GM19372 (cell line): Measurements from ENCODE around the gene UNK.

ENCODE experiments used
- ATAC-seq: cut with Tn5 transposase; IDR thresholded peaks from one replicate; pipeline ENCODE4 v1.9.1; 2021; ENCODE audit warnings: mild to moderate bottlenecking, low read depth, moderate library complexity; ENCODE audit not compliant: unreplicated experiment

Gene UNK

DNA sequence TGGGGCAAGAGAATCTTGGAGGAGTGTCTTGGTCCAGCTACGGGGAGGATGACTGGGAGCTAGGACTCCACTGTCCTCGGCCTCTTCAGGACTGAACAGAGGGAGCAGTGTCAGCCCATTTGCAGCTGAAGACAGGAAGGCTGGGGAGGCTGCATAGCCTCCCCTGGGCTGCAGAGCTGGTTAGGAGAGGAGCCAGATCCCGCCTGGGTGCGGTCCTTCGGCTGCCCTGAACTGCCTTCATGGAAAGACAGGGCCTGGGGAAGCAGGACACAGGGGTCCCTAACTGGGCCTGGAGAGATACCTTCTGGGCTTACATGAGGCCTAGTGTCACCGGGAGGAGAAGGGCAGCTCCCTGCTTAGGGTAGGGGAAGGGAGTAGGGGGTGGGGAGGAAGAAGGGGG lies 33.0 kb downstream of the UNK start:
- no peak for ATAC-seq

DNA sequence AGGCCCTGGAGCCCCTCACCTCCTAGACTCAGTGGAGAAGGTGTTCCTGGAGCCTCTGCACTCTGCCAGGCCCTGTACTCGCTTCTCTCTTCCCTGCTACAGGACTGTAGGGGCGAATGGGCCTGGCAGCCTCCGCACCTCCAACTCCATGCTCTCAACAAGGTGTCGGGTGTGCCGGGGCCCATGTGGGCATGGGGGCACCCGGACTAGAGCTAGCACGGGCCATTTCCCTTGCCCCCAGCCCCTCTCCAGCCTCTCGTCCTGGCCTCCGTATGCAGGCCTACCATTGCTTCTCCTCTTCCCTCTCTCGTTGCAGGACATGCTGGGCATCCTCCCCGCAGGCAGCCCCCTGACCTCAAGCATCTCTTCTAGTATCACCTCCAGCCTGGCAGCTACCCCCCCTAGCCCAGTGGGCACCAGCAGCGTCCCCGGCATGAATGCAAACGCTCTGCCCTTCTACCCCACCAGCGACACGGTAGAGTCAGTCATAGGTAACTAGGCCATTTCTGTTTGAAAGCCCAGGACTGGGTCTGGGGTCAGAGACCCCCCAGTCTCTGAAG lies 33.8 kb downstream of the UNK start:
- no peak for ATAC-seq

DNA sequence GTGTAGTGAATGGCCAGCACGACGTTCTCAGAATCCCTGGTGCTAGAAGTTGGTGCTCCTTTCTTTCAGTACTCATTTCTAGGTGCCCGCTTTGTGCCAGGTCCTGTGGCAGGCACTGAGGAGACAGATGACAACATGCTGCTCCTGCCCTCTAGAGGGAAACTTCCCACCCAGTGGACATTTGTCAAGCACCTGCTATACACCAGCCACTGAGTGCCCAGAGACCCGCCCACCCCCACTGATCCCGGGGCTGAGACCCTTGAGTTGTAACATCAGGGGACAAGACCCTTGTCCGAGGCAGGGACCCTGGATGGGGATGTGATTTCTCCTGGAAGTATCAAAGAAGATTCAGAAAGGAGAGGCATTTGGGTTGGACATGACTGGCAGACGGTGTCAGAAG lies 34.5 kb downstream of the UNK start:
- no peak for ATAC-seq

DNA sequence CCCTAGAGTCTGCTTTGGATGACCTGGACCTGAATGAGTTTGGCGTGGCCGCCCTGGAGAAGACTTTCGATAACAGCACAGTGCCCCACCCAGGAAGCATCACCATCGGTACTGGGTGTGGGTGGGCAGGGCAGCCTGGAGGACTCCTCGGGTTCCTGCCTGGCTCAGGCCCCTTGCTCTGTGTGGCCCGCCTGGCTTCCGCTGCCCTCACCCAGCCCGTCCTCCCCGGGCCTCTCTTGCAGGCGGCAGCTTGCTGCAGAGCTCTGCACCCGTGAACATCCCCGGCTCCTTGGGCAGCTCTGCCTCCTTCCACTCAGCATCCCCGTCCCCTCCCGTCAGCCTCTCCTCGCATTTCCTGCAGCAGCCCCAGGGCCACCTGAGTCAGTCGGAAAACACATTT lies 35.1 kb downstream of the UNK start:
- ATAC-seq, result no peak

DNA sequence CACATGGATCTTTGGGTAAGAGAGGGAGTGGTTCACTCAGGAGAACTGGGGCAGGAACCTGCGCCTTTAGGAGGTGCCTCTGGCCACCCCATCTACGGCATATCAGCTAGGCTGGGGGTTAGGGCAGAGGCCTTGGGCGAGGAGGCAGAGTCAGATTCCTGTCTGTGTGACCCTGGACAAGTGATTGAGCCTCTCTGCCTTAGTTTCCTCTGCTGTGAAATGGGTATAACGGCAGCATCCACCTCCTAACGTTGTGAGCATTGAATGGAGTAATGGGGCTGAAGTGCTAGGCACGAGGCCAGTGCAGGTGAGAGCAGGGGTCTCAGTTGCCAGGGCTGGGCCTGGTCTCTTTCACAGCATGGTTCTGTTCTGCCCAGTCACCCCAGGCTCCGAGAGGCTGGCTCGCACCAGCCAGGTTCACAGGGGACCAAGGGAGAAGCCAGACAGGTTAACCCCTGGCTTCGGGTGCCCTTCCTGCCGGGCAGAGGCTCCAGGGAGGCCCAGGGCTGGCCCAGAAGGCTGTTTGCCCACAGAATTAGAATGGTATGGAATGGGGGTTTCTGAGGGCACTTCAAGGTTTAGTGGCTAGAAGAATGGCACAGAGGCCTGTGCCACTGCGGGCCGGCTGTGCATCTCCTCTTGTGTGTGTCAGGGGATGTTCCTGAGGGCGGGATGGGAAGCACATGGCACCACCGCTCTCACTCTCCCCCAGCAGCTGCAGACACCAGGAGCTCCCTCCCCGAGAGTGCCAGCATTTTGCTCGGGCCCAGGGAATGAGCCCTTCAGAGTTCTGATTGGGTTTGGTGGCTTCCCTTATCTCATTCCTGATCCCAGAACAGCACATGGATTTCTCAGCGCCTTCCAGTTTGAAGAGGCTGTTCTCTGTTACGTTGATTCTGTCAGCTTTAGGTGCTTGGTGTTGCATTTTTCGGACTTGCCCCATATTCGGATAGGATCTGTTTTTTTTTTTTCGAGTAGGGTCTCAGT lies 35.8 kb downstream of the UNK start:
- no peak for ATAC-seq

DNA sequence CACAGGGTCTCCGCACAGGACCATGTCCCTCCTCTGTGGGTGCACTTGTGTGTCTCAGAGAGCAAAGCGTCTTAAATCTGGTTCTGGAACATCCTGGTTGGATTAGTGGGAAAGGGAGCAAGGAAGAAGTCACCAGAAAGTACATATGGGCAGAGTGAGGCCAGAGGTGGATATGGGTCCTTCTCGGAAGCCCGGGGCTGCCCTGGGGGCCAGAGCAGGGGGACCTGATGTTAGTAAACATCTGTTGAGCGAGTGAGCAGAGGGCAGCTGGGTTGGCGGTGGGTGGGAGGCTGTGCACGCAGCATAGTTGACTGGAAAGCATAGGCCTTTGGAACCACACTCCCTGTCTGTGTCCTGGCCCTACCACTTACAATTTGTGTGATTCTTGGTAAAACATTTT lies 36.9 kb downstream of the UNK start:
- ATAC-seq, result no peak

DNA sequence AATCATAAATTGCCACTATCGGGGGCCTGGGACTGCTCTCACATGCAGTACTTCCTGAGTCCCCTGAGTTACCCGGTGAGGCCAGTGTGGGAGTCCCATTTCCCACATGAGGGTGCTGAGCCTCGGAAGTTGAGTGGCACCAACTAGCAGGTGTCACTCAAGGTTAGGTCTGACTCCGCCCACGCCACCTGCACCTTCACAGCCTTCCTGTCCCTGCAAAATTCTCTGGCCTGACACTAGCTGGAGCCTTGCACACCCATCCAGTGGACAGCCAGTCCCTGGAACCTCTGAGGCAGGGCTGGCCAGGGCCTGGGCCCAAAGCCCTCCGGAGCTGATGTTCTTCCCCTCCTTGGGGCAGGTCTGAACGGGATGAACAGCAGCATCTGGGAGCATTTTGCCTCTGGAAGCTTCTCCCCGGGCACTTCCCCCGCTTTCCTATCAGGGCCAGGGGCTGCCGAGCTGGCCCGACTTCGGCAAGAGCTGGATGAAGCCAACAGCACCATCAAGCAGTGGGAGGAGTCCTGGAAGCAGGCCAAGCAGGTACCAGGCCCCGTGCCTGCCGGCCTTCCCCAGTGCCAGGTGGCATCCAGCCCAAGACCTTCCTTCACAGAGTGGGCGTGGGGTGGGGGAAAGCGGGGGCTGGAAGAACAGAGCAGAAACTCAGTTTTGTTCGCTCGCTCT lies 37.7 kb downstream of the UNK start:
- ATAC-seq, result no peak

DNA sequence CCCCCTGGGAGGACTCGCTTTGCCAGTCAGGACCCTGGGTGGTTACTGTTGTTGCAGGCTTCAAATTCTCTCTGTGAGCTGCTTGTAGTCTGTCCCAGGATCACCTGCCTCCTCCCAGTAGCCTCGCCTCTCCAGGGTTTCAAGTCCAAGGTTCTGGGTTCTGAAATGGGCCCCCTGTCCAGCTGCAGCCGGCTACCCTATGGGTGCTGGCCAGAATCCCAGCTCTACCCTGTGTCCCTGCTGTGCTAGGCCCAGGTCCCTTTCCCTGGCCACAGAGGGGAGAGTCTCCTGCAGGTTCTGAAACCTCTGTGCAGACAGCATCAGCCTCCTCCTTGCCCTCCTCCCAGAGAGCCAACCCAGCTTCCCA lies 38.2 kb downstream of the UNK start:
- ATAC-seq, result no peak

DNA sequence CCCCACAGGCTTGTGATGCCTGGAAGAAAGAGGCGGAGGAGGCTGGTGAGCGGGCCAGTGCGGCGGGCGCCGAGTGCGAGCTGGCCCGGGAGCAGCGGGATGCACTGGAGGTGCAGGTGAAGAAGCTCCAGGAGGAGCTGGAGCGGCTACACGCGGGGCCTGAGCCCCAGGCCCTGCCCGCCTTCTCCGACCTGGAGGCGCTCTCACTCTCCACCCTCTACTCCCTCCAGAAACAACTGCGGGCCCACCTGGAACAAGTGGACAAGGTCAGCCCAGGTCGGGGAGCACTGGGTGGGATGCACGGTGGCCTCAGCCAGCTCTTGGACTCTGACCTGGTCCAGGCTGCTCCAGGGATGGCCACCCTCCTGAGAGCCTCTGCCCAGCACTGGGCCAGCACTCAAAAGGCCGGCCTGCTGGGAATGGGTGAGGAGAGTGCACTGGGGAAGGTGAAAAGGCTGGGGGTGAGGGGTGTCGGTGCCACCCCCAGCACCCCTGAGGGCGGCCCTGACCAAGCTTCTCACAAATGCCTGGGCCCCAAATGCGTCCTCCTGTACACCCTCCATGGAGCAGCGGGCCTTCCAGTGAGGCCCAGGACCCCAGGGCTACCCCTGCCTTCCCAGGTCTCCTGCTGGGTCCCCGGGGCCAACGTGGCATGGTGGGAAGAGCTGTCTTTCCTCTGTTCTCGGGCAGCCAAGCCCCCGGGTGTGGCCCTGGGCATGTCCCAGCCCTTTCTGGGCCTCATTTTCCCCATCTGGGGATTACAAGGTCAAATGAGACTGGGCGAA lies 38.8 kb downstream of the UNK start:
- ATAC-seq, result no peak

DNA sequence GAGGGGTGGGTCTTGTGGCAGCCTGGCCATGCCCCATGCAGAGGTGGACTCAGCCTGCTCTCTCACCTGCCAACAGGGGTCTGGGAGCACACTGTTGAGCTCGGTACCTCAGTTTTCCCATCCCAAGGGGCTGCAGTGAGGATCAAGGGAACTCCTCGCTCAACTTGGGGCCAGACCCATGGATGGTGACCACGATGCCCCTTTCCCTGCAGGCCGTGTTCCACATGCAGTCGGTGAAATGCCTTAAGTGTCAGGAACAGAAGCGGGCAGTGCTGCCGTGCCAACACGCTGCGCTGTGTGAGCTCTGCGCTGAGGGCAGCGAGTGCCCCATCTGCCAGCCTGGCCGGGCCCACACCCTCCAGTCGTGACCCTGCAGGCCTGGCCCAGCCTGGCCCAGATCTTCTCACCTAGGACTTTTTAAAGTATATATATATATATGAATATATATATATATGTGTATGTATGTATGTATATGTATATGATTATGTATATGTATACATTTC lies 39.5 kb downstream of the UNK start:
- ATAC-seq, result no peak

DNA sequence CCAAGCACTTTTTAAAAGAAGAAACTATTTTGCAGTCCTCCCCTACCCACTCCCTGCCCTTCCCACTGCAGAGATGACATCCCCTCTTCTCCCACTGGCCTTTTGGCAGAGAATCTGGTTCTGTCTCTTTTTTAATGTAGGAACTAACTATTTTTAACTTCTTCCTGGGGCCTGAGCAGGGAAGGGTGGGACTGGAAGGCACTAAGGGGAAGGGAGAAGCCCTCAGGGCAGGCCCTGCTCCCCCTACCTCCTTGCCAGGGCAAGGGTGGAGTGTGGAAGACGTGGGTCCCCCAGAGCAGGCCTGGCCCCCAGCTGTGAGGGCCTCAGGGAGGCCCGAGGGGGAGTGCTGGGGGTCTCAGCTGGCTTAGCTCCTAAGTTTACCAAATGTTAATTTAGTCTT lies 40.1 kb downstream of the UNK start:
- ATAC-seq, result no peak

DNA sequence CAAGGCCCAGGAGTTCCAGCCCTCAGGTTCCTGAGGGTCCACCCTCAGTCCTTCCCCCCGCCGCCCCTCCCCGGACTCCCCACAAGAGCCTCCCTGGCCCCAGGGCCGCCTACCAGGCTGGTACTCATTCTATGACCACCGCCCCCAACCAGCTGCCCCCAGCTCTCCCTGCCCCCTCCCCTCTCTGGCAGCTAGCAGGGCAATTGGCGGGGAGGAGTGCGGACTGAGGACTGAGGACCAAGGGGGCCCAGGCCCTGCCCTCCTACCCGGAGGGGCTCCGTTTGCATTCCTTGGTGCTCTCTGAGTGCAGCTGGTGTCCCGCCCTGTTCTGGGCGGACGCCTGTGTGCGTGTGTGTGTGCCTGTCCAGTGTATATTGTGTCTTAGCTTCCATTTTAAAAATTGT lies 40.5 kb downstream of the UNK start:
- ATAC-seq, result no peak

DNA sequence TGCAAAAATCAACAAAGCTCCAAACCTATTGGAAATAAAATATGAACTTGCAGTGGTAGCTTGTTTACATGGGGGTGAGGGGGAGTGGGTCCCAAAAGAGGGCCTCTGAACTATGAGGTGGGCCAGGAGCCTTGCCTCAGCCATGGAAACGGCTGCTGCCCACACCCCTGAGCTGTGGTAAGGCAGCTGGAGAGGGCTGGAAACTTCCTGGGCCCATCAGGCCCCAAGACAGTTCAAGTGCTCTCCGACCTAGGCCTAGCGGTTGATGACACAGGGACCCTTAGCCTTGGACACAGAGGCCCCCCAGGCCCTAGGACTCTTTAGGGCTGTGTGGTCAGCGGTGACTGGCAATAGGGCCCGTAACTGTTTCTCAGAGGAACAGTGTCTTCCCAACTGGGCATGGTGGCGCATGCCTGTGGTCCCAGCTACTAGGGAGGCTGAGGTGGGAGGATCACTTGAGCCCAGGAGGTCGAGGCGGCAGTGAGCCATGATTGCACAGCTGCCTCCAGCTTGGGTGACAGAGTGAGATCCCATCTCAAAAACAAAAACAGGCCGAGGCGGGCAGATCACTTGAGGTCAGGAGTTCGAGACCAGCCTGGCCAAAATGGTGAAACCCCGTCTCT lies 41.3 kb downstream of the UNK start:
- no peak for ATAC-seq

DNA sequence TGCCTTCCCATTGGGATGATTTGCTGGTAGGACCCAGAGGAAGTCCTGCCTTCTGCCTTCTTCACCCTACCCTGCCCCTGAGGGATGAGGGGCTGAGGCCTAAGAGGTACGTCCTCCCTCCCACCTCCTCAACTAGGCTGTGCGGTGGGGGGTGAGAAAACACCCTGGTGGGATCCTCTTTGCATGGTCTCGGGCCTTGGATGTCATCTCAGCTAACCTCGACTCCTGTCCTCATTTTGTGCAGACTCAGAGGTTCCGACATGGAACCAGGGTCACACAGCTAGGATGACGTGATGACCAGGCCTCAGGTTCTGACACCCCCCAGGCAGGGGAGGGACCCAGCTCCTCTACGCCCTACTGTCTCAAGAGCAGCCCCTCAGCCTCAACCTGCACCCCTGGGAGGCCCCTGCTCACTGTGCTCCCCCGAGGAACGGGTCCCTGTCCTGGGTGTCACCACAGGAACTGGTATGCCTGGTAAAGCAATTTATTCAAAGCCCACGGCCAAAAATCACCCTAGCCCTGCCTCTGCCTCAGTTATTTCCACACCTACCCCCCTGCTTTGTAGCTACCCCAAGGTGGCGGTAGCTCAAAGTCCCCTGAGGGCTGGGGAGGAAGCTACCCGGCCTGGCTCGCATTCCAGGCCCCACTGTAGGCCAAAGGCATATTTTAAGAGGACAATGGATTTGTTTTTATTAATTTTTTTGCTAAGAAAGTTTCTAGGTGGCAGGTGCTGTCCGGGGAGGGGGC lies 42.1 kb downstream of the UNK start:
- ATAC-seq, result no peak

DNA sequence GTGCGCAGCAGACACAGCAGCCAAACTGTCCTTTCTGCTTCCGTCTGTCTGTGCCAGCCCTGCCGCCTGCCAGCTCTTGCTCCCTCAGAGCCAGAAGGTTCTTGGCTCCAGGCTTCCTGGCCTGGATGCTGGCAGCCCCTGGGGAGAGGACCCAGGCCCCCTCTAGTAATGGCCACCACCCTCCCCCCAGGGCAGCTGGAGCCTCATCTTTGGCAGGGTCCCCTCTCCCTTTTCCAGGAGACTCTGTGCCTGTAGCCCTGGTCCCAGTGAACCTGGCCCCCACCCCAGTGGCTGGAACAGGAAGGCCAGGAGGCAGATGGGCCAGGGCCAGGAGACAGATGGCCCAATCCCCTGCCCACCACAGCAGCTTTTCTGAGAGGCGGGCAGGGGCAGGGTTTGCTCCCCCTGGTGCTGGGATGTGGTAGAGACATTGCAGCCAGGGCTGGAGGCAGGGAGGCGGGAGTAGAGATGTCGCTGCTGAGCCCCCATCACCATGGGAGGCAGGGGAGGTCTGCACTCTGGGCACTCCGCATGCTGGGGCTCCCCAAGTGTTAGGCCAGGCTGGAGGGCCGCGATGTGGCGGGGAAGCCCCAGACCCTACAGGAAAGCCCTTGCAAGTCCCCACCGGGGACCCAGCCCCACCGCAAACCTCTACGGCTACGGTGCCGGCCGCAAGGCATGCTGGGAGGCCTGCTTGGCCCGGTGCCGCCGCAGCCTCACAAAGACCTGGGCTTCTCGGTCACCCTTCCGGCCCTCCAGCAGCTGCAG lies 42.9 kb downstream of the UNK start:
- ATAC-seq, result no peak

DNA sequence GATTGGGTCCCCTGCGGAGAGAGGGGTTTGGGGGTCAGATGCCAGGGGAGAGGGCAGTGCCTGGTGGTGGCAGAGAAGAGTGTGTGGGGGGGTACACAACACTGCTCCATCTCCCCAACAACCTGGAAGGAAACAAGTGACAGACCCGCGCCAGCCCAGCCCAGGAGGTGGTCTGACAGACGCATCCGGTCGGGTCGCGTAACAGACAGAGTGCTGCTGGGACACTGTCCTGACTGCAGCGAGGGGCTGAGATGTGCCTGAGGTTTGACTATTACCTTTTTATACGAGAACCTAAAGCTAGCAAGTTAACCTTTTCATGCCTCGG lies 43.4 kb downstream of the UNK start:
- ATAC-seq, result no peak

DNA sequence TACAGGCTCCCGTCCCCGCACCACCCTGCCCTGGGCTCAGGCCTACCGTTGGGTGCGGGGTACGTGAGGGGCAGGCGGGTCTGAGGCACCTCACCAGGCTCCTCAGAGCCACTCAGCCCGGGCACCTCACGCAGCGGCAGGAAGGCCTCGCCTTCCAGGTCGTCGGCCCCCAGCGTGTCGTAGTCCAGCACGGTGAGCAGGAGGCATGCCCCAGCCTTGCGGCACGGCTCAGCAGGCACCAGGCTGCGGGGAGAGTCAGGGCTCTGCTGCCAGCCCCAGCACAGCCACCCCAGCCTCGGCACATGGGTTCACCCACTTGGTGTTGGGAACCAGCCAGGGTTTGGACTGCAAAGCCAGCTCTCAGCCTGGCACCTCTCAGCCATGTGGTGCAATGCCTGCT lies 44.1 kb downstream of the UNK start:
- ATAC-seq, result no peak

DNA sequence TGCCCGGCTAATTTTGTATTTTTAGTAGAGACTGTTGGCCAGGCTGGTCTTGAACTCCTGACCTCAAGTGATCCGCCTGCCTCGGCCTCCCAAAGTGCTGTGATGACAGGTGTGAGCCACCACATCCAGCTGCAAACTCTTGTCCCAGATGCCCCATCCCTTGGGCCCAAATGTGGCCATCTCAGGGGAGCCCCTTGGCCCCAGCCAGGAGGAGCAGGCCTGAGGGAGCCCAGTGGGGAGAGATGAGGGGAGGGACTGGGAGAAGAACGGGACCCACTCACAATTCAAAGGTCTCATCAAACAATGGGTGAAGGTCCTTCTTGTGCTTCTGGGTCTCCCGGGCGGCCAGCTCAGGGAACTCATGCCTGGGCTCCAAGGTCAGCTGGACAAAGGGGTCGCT lies 45.1 kb downstream of the UNK start:
- no peak for ATAC-seq
